HepG2 (cell line): ENCODE data around the gene KIF13A. TPM values are rescaled to one million over a fixed set of nuclear protein-coding genes. Genes with fewer than 3 reads are reported as not detected.

Source experiments
- ATAC-seq: fragments of 200-7000 bp; cut with Tn5 transposase; 3 replicates; pipeline ENCODE4 v1.9.1; 2020; ENCODE audit warnings: mild to moderate bottlenecking, moderate library complexity
- BruUV-seq: library from RNA; stranded (reverse); fragments of 400-500 nt; replicated peaks from 2 replicates; lab custom pipeline; 2021; lab: Mats Ljungman, UMichigan
- CTCF ChIA-PET: fragments of 300-600 bp; formaldehyde crosslinking; extraction: SDS; loops from one replicate; lab custom pipeline; 2021; ENCODE audit warnings: low total read pairs, inconsistent platforms, low intra/inter-chr PET ratio; lab: Yijun Ruan, JAX
- POLR2A ChIA-PET: fragments of 350-600 bp; sonication (Branson Sonifier 250); formaldehyde crosslinking; loops from one replicate; lab custom pipeline; 2020; ENCODE audit warnings: antibody characterized with exemption, inconsistent platforms; lab: Yijun Ruan, JAX
- DNase-seq: peaks from one replicate; pipeline ENCODE4 v3.0.0-alpha.2; 2015; ENCODE audit warnings: low spot score
- FAIRE-seq: peaks from 3 replicates; lab custom pipeline; 2011; peaks lifted over from hg19 to GRCh38; lab: Jason Lieb, UNC
- H2AFZ ChIP-seq: one replicate; pipeline ENCODE4 v1.6.1; 2011; ENCODE audit warnings: low read length, inconsistent platforms
- H3K27ac ChIP-seq: fragments of 300-600 bp; 3 replicates; pipeline ENCODE4 v1.8.0; 2011; ENCODE audit warnings: mixed run types, mild to moderate bottlenecking, mixed read lengths, low read length, inconsistent platforms; ENCODE audit not compliant: insufficient read depth; ENCODE audit errors: extremely low read length
- H3K27me3 ChIP-seq, 2 experiments: fragments of 200-600 bp in 1 of 2; 2 replicates in 1 of 2; 3 replicates in 1 of 2; pipeline versions ENCODE4 v1.6.0 to v1.8.0; 2011; ENCODE audit warnings: low read length in 2 of 2, mild to moderate bottlenecking in 2 of 2, moderate library complexity in 2 of 2, inconsistent platforms in 1 of 2; ENCODE audit not compliant: insufficient read depth in 2 of 2, control insufficient read depth in 1 of 2
- H3K36me3 ChIP-seq, 2 experiments: fragments of 200-600 bp in 1 of 2; replicated peaks in 1 of 2; 2 replicates in 1 of 2; 3 replicates in 1 of 2; pipeline versions ENCODE4 v1.5.1 to v1.8.0; 2011; ENCODE audit warnings: low read length in 2 of 2, inconsistent platforms in 1 of 2; ENCODE audit not compliant: insufficient read depth in 2 of 2, control insufficient read depth in 1 of 2
- H3K4me1 ChIP-seq: 2 replicates; pipeline ENCODE4 v1.5.1; 2012; ENCODE audit warnings: low read length, inconsistent platforms; ENCODE audit not compliant: insufficient read depth
- H3K4me2 ChIP-seq: 2 replicates; pipeline ENCODE4 v1.6.0; 2011; ENCODE audit warnings: low read depth, low read length, inconsistent platforms
- H3K4me3 ChIP-seq, 3 experiments: fragments of 200-600 bp in 1 of 3; sonication (generic), shearing (Covaris generic) in 1 of 3; replicated peaks in 1 of 3; 2 replicates each; pipeline ENCODE4 v1.5.1; 2011 to 2016; ENCODE audit warnings: low read length in 3 of 3, inconsistent platforms in 2 of 3, low read depth in 2 of 3, mild to moderate bottlenecking in 2 of 3, control low read depth in 1 of 3, mixed read lengths in 1 of 3; ENCODE audit not compliant: insufficient read depth in 1 of 3
- H3K79me2 ChIP-seq: one replicate; pipeline ENCODE4 v1.6.1; 2011; ENCODE audit warnings: low read length, inconsistent platforms; ENCODE audit not compliant: insufficient read depth
- H3K9ac ChIP-seq: 2 replicates; pipeline ENCODE4 v1.6.0; 2011; ENCODE audit warnings: mild to moderate bottlenecking, low read depth, low read length, inconsistent platforms; ENCODE audit not compliant: insufficient read depth
- H3K9me3 ChIP-seq: 2 replicates; pipeline ENCODE4 v1.5.1; 2012; ENCODE audit warnings: mild to moderate bottlenecking, low read length
- H4K20me1 ChIP-seq: 2 replicates; pipeline ENCODE4 v1.6.0; 2011; ENCODE audit warnings: inconsistent platforms, mild to moderate bottlenecking, low read length, moderate library complexity; ENCODE audit not compliant: insufficient read depth
- AGO1 ChIP-seq: fragments of 200-400 bp; formaldehyde crosslinking; IDR thresholded peaks from 2 replicates; pipeline ENCODE4 v1.6.1; 2017; ENCODE audit warnings: mild to moderate bottlenecking, low read depth, low read length, moderate library complexity; ENCODE audit not compliant: poor library complexity, severe bottlenecking
- HNF1A ChIP-seq, 2 experiments: sonication (generic) in 1 of 2; formaldehyde crosslinking in 1 of 2; IDR thresholded peaks; 2 replicates each; pipeline versions ENCODE4 v1.4.0 to v1.6.1; 2016 to 2020; ENCODE audit warnings: borderline replicate concordance in 1 of 2, low read depth in 1 of 2, mild to moderate bottlenecking in 1 of 2, missing genetic modification reagents in 1 of 2
- MAFF ChIP-seq: IDR thresholded peaks from 2 replicates; pipeline ENCODE4 v1.6.1; 2011; ENCODE audit warnings: low read depth, low read length, improper control_type of control experiment
- TFAP4 ChIP-seq: sonication (generic); IDR thresholded peaks from 2 replicates; pipeline ENCODE4 v1.6.1; 2016; ENCODE audit warnings: low read depth, borderline replicate concordance
- WGBS: methylation state at CpG from one replicate; pipeline ENCODE4 v1.1.6; 2017; ENCODE audit warnings: low lambda C conversion rate; 5-methylcytosine and 5-hydroxymethylcytosine counted together
- in situ Hi-C: cut with HindIII; loops from 2 replicates; pipeline ENCODE4 v1.10.0; 2017; ENCODE audit warnings: low pct_unique_long_range_greater_than_20kb; ENCODE audit not compliant: extremely low pct_ligation_motif_present
- intact Hi-C: fragments of 100-400 bp; cut with micrococcal nuclease; formaldehyde crosslinking; loops from one replicate; pipeline ENCODE4 v1.10.0; 2022; ENCODE audit not compliant: unreplicated experiment
- polyA plus RNA-seq, 8 experiments: library from polyadenylated mRNA; depleted of rRNA in 3 of 8; stranded (reverse) in 7 of 8; unstranded in 1 of 8; fragments of >200 nt; fragmentation: Illumina TruSeq in 4 of 8; extraction: Trizol in 4 of 8; gene quantifications; 2 replicates each; pipeline versions ENCODE4 v1.2.1 to v1.2.3, GENCODE V29; 2011 to 2016; ENCODE audit warnings: low read depth in 4 of 8, missing spikeins in 1 of 8, mixed read lengths in 1 of 8; ENCODE audit not compliant: insufficient read depth in 1 of 8
- total RNA-seq, 5 experiments: library from RNA; depleted of rRNA; stranded (reverse); fragments of >200 nt; fragmentation: Illumina TruSeq; extraction: Trizol; gene quantifications; 2 replicates each; pipeline ENCODE4 v1.2.3, GENCODE V29; 2016; ENCODE audit warnings: low read depth in 1 of 5

KIF13A gene
- total and polyA plus RNA-seq, 2 of the 13 experiments (the other 11 are each of a cell fraction or from before 2014, with no cell fraction given), result 21.1 to 37.2 TPM

DNA sequence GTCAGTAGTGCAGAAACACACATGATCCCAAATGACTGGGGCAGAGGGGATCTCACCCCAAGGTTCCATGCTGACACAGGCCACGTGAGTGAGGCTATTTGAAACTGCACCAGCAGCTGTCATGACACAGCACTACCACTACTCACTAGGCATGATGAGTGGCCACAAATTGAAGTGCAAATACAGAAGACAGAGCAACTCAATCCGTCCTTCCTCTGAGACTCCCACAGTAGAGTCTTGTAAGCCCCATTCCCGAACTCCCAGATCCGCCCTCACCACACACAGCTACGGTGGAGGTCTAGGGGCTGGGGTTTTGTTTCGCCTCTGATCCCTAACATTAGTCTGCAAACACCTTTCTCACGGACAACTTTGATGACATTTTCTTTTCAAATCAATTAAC, 167.4 kb downstream of the KIF13A start (continued):
- TF ChIP-seq TFAP4 (peak; percentile 40; the same call in 1 of the 2 replicates), MAFF (peak; percentile 36; the same call in 1 of the 2 replicates)

- intact Hi-C loops, result loop anchor here (1.0 to 5.0 kb wide), 3 partner anchors 115 to 305 kb away; partner anchors contain the start of gene NHLRC1
- POLR2A ChIA-PET, result no interaction called here
- in situ Hi-C loops, result no loop called here
- Histone ChIP-seq H3K9ac (no peak overlapping the region), H3K4me3 (no peak overlapping the region), H3K36me3 (peaks cover 2 to 7% of the 10 kb centered on the region in 2 experiments; a peak in 3 of 5 replicates), H3K9me3 (no peaks in the 10 kb centered on the region), H3K79me2 (no peaks in the 10 kb centered on the region), H2AFZ (no peak overlapping the region), H3K27ac (no peak overlapping the region), H4K20me1 (no peaks in the 10 kb centered on the region), H3K4me2 (no peak overlapping the region), H3K27me3 (no peaks in the 10 kb centered on the region), H3K4me1 (peaks cover 14% of the 10 kb centered on the region)
- CTCF ChIA-PET, result interaction anchor here (1.3 kb wide), 1 partner anchor 305 kb away, joined by 6 read pairs; the partner anchor contains the start of gene NHLRC1
- TF ChIP-seq HNF1A (IDR thresholded peaks at IDR 0.05; ENCODE audit: low read depth) (no peak), HNF1A (CRISPR knock-in tag; IDR thresholded peaks at IDR 0.05; ENCODE audit: borderline replicate concordance) (0 out of 2 replicates have a peak, but pooled peaks have one; percentile 10), AGO1 (no peak)
- no peak for ATAC-seq
- DNase-seq, result no peak
- no TSS peak for BruUV-seq
- FAIRE-seq, result no peak
- 89% methylated on average over 1 of the region's 1 CpG for WGBS
Observed at GRCh38 chr6:17817763-17818162, 169.7 kb downstream of the KIF13A start.
